B cell (primary cell): ENCODE data around the gene DACT1.

Experiments
- CTCF ChIP-seq: fragments of 200-600 bp; IDR thresholded peaks from one replicate; pipeline ENCODE4 v1.8.0; 2022; ENCODE audit warnings: antibody characterized with exemption, mild to moderate bottlenecking
- EZH2 ChIP-seq: IDR thresholded peaks from 2 replicates; pipeline ENCODE4 v1.6.1; 2012; ENCODE audit warnings: borderline replicate concordance, low read depth, mild to moderate bottlenecking, moderate library complexity, low read length; ENCODE audit not compliant: insufficient read depth, poor library complexity, severe bottlenecking

DNA sequence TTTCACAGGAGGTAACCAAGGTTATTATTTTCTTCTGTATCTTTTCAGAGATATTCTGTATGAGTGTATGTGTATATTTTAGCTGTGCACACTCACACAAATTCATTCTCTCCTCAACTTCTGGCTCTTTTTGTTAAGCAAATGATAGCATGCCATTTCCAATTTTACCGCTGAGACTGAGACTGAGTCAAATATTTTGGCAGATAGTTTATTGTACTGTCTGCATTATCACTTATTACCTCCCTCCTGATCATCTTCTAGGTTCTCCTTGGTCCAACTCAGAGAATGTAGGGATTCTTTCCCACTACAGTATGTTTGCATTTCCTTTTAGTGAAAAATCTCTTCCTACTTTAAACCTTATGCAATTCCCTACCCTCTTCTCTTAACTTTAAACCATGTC is 33.3 kb downstream of the DACT1 start:
- no peak for TF ChIP-seq CTCF
- TF ChIP-seq EZH2, result no peak
